HepG2 (cell line): ENCODE results near the gene PGLYRP4. TPM values are rescaled to one million over a fixed set of nuclear protein-coding genes. Genes with fewer than 3 reads are reported as not detected.

Experiments
- ATAC-seq: fragments of 200-7000 bp; cut with Tn5 transposase; 3 replicates; pipeline ENCODE4 v1.9.1; 2020; ENCODE audit warnings: mild to moderate bottlenecking, moderate library complexity
- BruUV-seq: library from RNA; stranded (reverse); fragments of 400-500 nt; replicated peaks from 2 replicates; lab custom pipeline; 2021; lab: Mats Ljungman, UMichigan
- CTCF ChIA-PET: fragments of 300-600 bp; formaldehyde crosslinking; extraction: SDS; loops from one replicate; lab custom pipeline; 2021; ENCODE audit warnings: low total read pairs, inconsistent platforms, low intra/inter-chr PET ratio; lab: Yijun Ruan, JAX
- POLR2A ChIA-PET: fragments of 350-600 bp; sonication (Branson Sonifier 250); formaldehyde crosslinking; loops from one replicate; lab custom pipeline; 2020; ENCODE audit warnings: antibody characterized with exemption, inconsistent platforms; lab: Yijun Ruan, JAX
- DNase-seq: peaks from one replicate; pipeline ENCODE4 v3.0.0-alpha.2; 2015; ENCODE audit warnings: low spot score
- FAIRE-seq: peaks from 3 replicates; lab custom pipeline; 2011; peaks lifted over from hg19 to GRCh38; lab: Jason Lieb, UNC
- H2AFZ ChIP-seq: one replicate; pipeline ENCODE4 v1.6.1; 2011; ENCODE audit warnings: low read length, inconsistent platforms
- H3K27ac ChIP-seq: fragments of 300-600 bp; 3 replicates; pipeline ENCODE4 v1.8.0; 2011; ENCODE audit warnings: mixed run types, mild to moderate bottlenecking, mixed read lengths, low read length, inconsistent platforms; ENCODE audit not compliant: insufficient read depth; ENCODE audit errors: extremely low read length
- H3K27me3 ChIP-seq, 2 experiments: fragments of 200-600 bp in 1 of 2; 2 replicates in 1 of 2; 3 replicates in 1 of 2; pipeline versions ENCODE4 v1.6.0 to v1.8.0; 2011; ENCODE audit warnings: low read length in 2 of 2, mild to moderate bottlenecking in 2 of 2, moderate library complexity in 2 of 2, inconsistent platforms in 1 of 2; ENCODE audit not compliant: insufficient read depth in 2 of 2, control insufficient read depth in 1 of 2
- H3K36me3 ChIP-seq, 2 experiments: fragments of 200-600 bp in 1 of 2; replicated peaks in 1 of 2; 2 replicates in 1 of 2; 3 replicates in 1 of 2; pipeline versions ENCODE4 v1.5.1 to v1.8.0; 2011; ENCODE audit warnings: low read length in 2 of 2, inconsistent platforms in 1 of 2; ENCODE audit not compliant: insufficient read depth in 2 of 2, control insufficient read depth in 1 of 2
- H3K4me1 ChIP-seq: 2 replicates; pipeline ENCODE4 v1.5.1; 2012; ENCODE audit warnings: low read length, inconsistent platforms; ENCODE audit not compliant: insufficient read depth
- H3K4me2 ChIP-seq: 2 replicates; pipeline ENCODE4 v1.6.0; 2011; ENCODE audit warnings: low read depth, low read length, inconsistent platforms
- H3K4me3 ChIP-seq, 3 experiments: fragments of 200-600 bp in 1 of 3; sonication (generic), shearing (Covaris generic) in 1 of 3; replicated peaks in 1 of 3; 2 replicates each; pipeline ENCODE4 v1.5.1; 2011 to 2016; ENCODE audit warnings: low read length in 3 of 3, inconsistent platforms in 2 of 3, low read depth in 2 of 3, mild to moderate bottlenecking in 2 of 3, control low read depth in 1 of 3, mixed read lengths in 1 of 3; ENCODE audit not compliant: insufficient read depth in 1 of 3
- H3K79me2 ChIP-seq: one replicate; pipeline ENCODE4 v1.6.1; 2011; ENCODE audit warnings: low read length, inconsistent platforms; ENCODE audit not compliant: insufficient read depth
- H3K9ac ChIP-seq: 2 replicates; pipeline ENCODE4 v1.6.0; 2011; ENCODE audit warnings: mild to moderate bottlenecking, low read depth, low read length, inconsistent platforms; ENCODE audit not compliant: insufficient read depth
- H3K9me3 ChIP-seq: 2 replicates; pipeline ENCODE4 v1.5.1; 2012; ENCODE audit warnings: mild to moderate bottlenecking, low read length
- H4K20me1 ChIP-seq: 2 replicates; pipeline ENCODE4 v1.6.0; 2011; ENCODE audit warnings: inconsistent platforms, mild to moderate bottlenecking, low read length, moderate library complexity; ENCODE audit not compliant: insufficient read depth
- DZIP1 ChIP-seq: sonication (generic); formaldehyde crosslinking; IDR thresholded peaks from 2 replicates; pipeline ENCODE4 v1.5.0; 2020; ENCODE audit warnings: mild to moderate bottlenecking, missing genetic modification reagents
- FOXK2 ChIP-seq: fragments of 450-650 bp; IDR thresholded peaks from 2 replicates; pipeline ENCODE4 v1.6.1; 2016
- GZF1 ChIP-seq: sonication (generic); formaldehyde crosslinking; IDR thresholded peaks from 2 replicates; pipeline ENCODE4 v1.5.1; 2020; ENCODE audit warnings: mild to moderate bottlenecking, missing genetic modification reagents
- MNT ChIP-seq: fragments of 450-650 bp; IDR thresholded peaks from 2 replicates; pipeline ENCODE4 v1.6.1; 2016
- MTF2 ChIP-seq: sonication (generic); formaldehyde crosslinking; IDR thresholded peaks from 2 replicates; pipeline ENCODE4 v1.5.0; 2020; ENCODE audit warnings: missing genetic modification reagents, borderline replicate concordance
- MXI1 ChIP-seq: IDR thresholded peaks from 3 replicates; pipeline ENCODE4 v1.6.1; 2012; ENCODE audit warnings: low read depth, low read length, inconsistent platforms, borderline replicate concordance
- STAT5B ChIP-seq: sonication (generic); formaldehyde crosslinking; IDR thresholded peaks from 2 replicates; pipeline ENCODE4 v1.4.0; 2020; ENCODE audit warnings: missing genetic modification reagents
- ZBTB7B ChIP-seq: sonication (generic); formaldehyde crosslinking; IDR thresholded peaks from 2 replicates; pipeline ENCODE4 v1.4.0; 2020; ENCODE audit warnings: missing genetic modification reagents
- ZNF343 ChIP-seq: sonication (generic); formaldehyde crosslinking; IDR thresholded peaks from 2 replicates; pipeline ENCODE4 v1.4.0; 2020; ENCODE audit warnings: mild to moderate bottlenecking, missing genetic modification reagents
- WGBS: methylation state at CpG from one replicate; pipeline ENCODE4 v1.1.6; 2017; ENCODE audit warnings: low lambda C conversion rate; 5-methylcytosine and 5-hydroxymethylcytosine counted together
- in situ Hi-C: cut with HindIII; loops from 2 replicates; pipeline ENCODE4 v1.10.0; 2017; ENCODE audit warnings: low pct_unique_long_range_greater_than_20kb; ENCODE audit not compliant: extremely low pct_ligation_motif_present
- intact Hi-C: fragments of 100-400 bp; cut with micrococcal nuclease; formaldehyde crosslinking; loops from one replicate; pipeline ENCODE4 v1.10.0; 2022; ENCODE audit not compliant: unreplicated experiment
- polyA plus RNA-seq, 8 experiments: library from polyadenylated mRNA; depleted of rRNA in 3 of 8; stranded (reverse) in 7 of 8; unstranded in 1 of 8; fragments of >200 nt; fragmentation: Illumina TruSeq in 4 of 8; extraction: Trizol in 4 of 8; gene quantifications; 2 replicates each; pipeline versions ENCODE4 v1.2.1 to v1.2.3, GENCODE V29; 2011 to 2016; ENCODE audit warnings: low read depth in 4 of 8, missing spikeins in 1 of 8, mixed read lengths in 1 of 8; ENCODE audit not compliant: insufficient read depth in 1 of 8
- total RNA-seq, 5 experiments: library from RNA; depleted of rRNA; stranded (reverse); fragments of >200 nt; fragmentation: Illumina TruSeq; extraction: Trizol; gene quantifications; 2 replicates each; pipeline ENCODE4 v1.2.3, GENCODE V29; 2016; ENCODE audit warnings: low read depth in 1 of 5
- TF ChIP-seq, protein P1 (sequence below): sonication (generic); formaldehyde crosslinking; IDR thresholded peaks from 2 replicates; pipeline ENCODE4 v1.8.0; 2023; ENCODE audit warnings: mild to moderate bottlenecking, missing genetic modification reagents
- TF ChIP-seq, protein P2 (sequence below): sonication (generic); formaldehyde crosslinking; IDR thresholded peaks from 2 replicates; pipeline ENCODE4 v1.5.1; 2020; ENCODE audit warnings: mild to moderate bottlenecking, moderate library complexity, missing genetic modification reagents

Gene PGLYRP4
- total and polyA plus RNA-seq, 2 of the 13 experiments (the other 11 are each of a cell fraction or from before 2014, with no cell fraction given): not detected

DNA sequence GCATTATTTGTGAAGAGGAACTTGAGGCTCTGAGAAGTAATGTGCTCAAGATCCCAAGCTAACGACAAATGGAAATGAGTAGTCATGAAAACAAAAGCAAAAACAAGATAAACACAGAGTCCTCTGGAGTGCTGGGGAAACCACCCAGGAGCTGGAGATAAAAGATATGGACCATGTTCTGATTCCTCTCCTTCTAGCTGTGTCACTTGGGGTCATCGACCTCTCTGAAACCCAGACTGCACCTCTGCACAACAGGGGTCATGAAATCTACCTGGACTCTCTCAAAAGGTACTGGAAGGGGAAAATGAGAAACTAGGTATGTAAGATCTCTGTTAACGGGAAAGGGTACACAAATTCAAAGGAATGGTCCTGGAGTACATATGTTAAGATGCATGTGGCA is 6.5 kb downstream of the PGLYRP4 start:
- no peak overlapping the region for H3K27ac ChIP-seq
- no peak for TF ChIP-seq FOXK2
- TF ChIP-seq, protein P1, sequence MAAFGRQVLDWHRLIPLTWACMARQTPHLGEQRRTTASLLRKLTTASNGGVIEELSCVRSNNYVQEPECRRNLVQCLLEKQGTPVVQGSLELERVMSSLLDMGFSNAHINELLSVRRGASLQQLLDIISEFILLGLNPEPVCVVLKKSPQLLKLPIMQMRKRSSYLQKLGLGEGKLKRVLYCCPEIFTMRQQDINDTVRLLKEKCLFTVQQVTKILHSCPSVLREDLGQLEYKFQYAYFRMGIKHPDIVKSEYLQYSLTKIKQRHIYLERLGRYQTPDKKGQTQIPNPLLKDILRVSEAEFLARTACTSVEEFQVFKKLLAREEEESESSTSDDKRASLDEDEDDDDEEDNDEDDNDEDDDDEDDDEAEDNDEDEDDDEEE (CRISPR knock-in tag): no peak
- H3K4me2 ChIP-seq: no peak overlapping the region
- 0% methylated on average over 3 of the region's 3 CpGs for WGBS
- no peak for DNase-seq
- H3K9me3 ChIP-seq: no peaks in the 10 kb centered on the region
- no peak overlapping the region for H3K9ac ChIP-seq
- no peak overlapping the region for H2AFZ ChIP-seq
- peaks cover 2 to 4% of the 10 kb centered on the region in 2 experiments; a peak in 2 of 5 replicates for H3K27me3 ChIP-seq
- ChIA-PET CTCF (no interaction called here), POLR2A (no interaction called here)
- H3K4me3 ChIP-seq: no peak overlapping the region
- intact Hi-C loops: no loop called here
- H3K79me2 ChIP-seq: no peaks in the 10 kb centered on the region
- no peaks in the 10 kb centered on the region for H3K4me1 ChIP-seq
- no peaks in the 10 kb centered on the region for H3K36me3 ChIP-seq
- H4K20me1 ChIP-seq: no peaks in the 10 kb centered on the region
- in situ Hi-C loops: no loop called here
- no TSS peak for BruUV-seq
- FAIRE-seq: no peak
- ATAC-seq: no peak

DNA sequence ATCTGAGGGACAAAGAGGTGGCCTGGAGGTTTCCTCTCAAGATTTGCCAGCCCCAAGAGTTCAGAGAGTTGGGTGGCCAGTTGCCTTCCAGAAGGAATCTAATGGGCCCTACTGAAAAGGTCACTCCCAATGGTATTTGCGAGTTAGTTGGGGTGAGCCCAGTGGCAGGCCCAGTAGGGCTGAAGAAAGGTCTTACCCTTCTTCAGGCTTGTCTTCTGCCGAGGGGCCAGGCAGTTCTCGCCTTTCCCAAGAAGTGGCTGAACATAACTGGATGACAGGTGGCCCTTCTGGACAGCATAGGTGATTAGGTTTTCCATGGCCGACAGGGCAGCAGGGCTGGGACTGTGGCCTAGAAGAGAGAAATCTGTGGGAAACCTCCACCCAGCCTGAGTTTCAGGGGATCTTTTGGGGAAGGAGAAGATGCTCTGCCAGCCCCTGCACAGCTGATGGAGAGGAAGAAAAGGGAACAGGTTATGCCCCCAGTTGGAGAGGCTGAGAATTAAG is 7.2 kb downstream of the PGLYRP4 start:
- H3K4me2 ChIP-seq: no peak overlapping the region
- no peak overlapping the region for H3K9ac ChIP-seq
- in situ Hi-C loops: no loop called here
- H3K27me3 ChIP-seq: peaks cover 1 to 4% of the 10 kb centered on the region in 2 experiments; a peak in 2 of 5 replicates
- no peaks in the 10 kb centered on the region for H3K36me3 ChIP-seq
- ATAC-seq: no peak
- WGBS: 38% methylated on average over 4 of the region's 4 CpGs
- no peak overlapping the region for H2AFZ ChIP-seq
- no peak for DNase-seq
- no peak overlapping the region for H3K27ac ChIP-seq
- TF ChIP-seq MXI1 (no peak), MNT (no peak), MTF2 (CRISPR knock-in tag) (no peak), ZBTB7B (CRISPR knock-in tag) (no peak), ZNF343 (CRISPR knock-in tag) (no peak), DZIP1 (no peak), GZF1 (CRISPR knock-in tag) (no peak), STAT5B (no peak)
- TF ChIP-seq, protein P2, sequence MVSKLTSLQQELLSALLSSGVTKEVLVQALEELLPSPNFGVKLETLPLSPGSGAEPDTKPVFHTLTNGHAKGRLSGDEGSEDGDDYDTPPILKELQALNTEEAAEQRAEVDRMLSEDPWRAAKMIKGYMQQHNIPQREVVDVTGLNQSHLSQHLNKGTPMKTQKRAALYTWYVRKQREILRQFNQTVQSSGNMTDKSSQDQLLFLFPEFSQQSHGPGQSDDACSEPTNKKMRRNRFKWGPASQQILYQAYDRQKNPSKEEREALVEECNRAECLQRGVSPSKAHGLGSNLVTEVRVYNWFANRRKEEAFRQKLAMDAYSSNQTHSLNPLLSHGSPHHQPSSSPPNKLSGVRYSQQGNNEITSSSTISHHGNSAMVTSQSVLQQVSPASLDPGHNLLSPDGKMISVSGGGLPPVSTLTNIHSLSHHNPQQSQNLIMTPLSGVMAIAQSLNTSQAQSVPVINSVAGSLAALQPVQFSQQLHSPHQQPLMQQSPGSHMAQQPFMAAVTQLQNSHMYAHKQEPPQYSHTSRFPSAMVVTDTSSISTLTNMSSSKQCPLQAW (CRISPR knock-in tag): no peak
- no peaks in the 10 kb centered on the region for H3K9me3 ChIP-seq
- POLR2A ChIA-PET: no interaction called here
- CTCF ChIA-PET: no interaction called here
- H3K79me2 ChIP-seq: no peaks in the 10 kb centered on the region
- no peak overlapping the region for H3K4me3 ChIP-seq
- H4K20me1 ChIP-seq: no peaks in the 10 kb centered on the region
- no peak for FAIRE-seq
- H3K4me1 ChIP-seq: no peaks in the 10 kb centered on the region
- no TSS peak for BruUV-seq
- intact Hi-C loops: no loop called here
